Vagina (tissue), 2 donors: ENCODE results near the gene ZNF580. TPM values are rescaled to one million over a fixed set of nuclear protein-coding genes. Genes with fewer than 3 reads are reported as not detected.

Experiments used
- DNase-seq, 2 donors: peaks; one replicate each; pipeline ENCODE4 v3.0.0-alpha.2; 2017; ENCODE audit errors: extremely low spot score in 2 of 2
- H3K27ac ChIP-seq: fragments of 200-600 bp; sonication (generic); one replicate; pipeline ENCODE4 v1.5.1; 2019
- H3K27me3 ChIP-seq: fragments of 200-600 bp; sonication (generic); one replicate; pipeline ENCODE4 v1.5.1; 2019
- H3K36me3 ChIP-seq, 2 donors: fragments of 200-600 bp; sonication (generic); one replicate each; pipeline ENCODE4 v1.5.1; 2017 to 2019
- H3K4me1 ChIP-seq: fragments of 200-600 bp; sonication (generic); one replicate; pipeline ENCODE4 v1.5.1; 2019
- H3K4me3 ChIP-seq, 2 donors: fragments of 200-600 bp; sonication (generic); 1 replicate in 1 of 2; 2 replicates in 1 of 2; pipeline ENCODE4 v1.5.1; 2016 to 2019
- H3K9me3 ChIP-seq: fragments of 200-600 bp; sonication (generic); one replicate; pipeline ENCODE4 v1.5.1; 2019
- CTCF ChIP-seq, 3 experiments: fragments of 450-650 bp in 2 of 3; fragments of 200-600 bp in 1 of 3; sonication (generic) in 1 of 3; IDR thresholded peaks; one replicate each; pipeline ENCODE4 v1.5.1; 2017 to 2019; ENCODE audit warnings: antibody characterized with exemption in 3 of 3, mild to moderate bottlenecking in 2 of 3, moderate library complexity in 2 of 3
- POLR2A ChIP-seq, 2 donors: fragments of 450-650 bp; IDR thresholded peaks; one replicate each; pipeline ENCODE4 v1.6.1; 2017; ENCODE audit warnings: antibody characterized with exemption in 2 of 2, mild to moderate bottlenecking in 2 of 2, moderate library complexity in 2 of 2
- POLR2AphosphoS5 ChIP-seq, 2 donors: sonication (generic); formaldehyde crosslinking; IDR thresholded peaks; one replicate each; pipeline ENCODE4 v1.9.0; 2017; ENCODE audit warnings: antibody characterized with exemption in 2 of 2, mild to moderate bottlenecking in 2 of 2, low read depth in 1 of 2; ENCODE audit not compliant: insufficient read depth in 1 of 2
- intact Hi-C: fragments of 100-400 bp; cut with DNase I; formaldehyde crosslinking; loops from one replicate; pipeline ENCODE4 v1.15.1; 2023
- total RNA-seq: library from RNA; depleted of rRNA; stranded (reverse); fragments of >200 nt; gene quantifications from one replicate; pipeline ENCODE4 v1.2.3, GENCODE V29; 2016

ZNF580 gene
- total RNA-seq, 1 donor from 2014 or later = 30.9 TPM

- no peaks in the 10 kb centered on the region for H3K4me1 ChIP-seq
- H3K27me3 ChIP-seq = no peaks in the 10 kb centered on the region
- no peak overlapping the region for H3K4me3 ChIP-seq
- TF ChIP-seq POLR2AphosphoS5 (IDR thresholded peaks at IDR 0.05; ENCODE audit: insufficient read depth in 1 of 2, low read depth in 1 of 2) = no peak
- no peak for TF ChIP-seq POLR2A (IDR thresholded peaks at IDR 0.05)
- TF ChIP-seq CTCF (IDR thresholded peaks at IDR 0.05) = no peak
- no peak overlapping the region for H3K27ac ChIP-seq
- intact Hi-C loops = loop anchor here (10.0 kb wide), 1 partner anchor 552 kb away; the partner anchor contains the start of gene PPP1R12C
- peaks cover 0 to 89% of the 10 kb centered on the region in 2 donors for H3K36me3 ChIP-seq
- no peaks in the 10 kb centered on the region for H3K9me3 ChIP-seq
- DNase-seq = no peak
Observed at GRCh38 chr19:55666343-55667005, 25.7 kb downstream of the ZNF580 start.

GRCh38 chr19:55667006-55667381 lies 26.2 kb downstream of the ZNF580 start:
- TF ChIP-seq POLR2A (IDR thresholded peaks at IDR 0.05) (no peak), POLR2AphosphoS5 (IDR thresholded peaks at IDR 0.05; ENCODE audit: insufficient read depth in 1 of 2, low read depth in 1 of 2) (no peak), CTCF (IDR thresholded peaks at IDR 0.05) (no peak)
- Histone ChIP-seq H3K9me3 (no peaks in the 10 kb centered on the region), H3K27me3 (no peaks in the 10 kb centered on the region), H3K4me3 (no peak overlapping the region), H3K36me3 (peaks cover 0 to 84% of the 10 kb centered on the region in 2 donors), H3K27ac (no peak overlapping the region), H3K4me1 (no peaks in the 10 kb centered on the region)
- intact Hi-C loops = loop anchor here (10.0 kb wide), 1 partner anchor 552 kb away; the partner anchor contains the start of gene PPP1R12C
- DNase-seq = no peak

GRCh38 chr19:55667511-55667910 lies 26.7 kb downstream of the ZNF580 start:
- no peaks in the 10 kb centered on the region for H3K9me3 ChIP-seq
- DNase-seq = no peak
- H3K4me1 ChIP-seq = no peaks in the 10 kb centered on the region
- H3K27ac ChIP-seq = no peak overlapping the region
- TF ChIP-seq POLR2A (IDR thresholded peaks at IDR 0.05) = no peak
- no peak for TF ChIP-seq CTCF (IDR thresholded peaks at IDR 0.05)
- no peak for TF ChIP-seq POLR2AphosphoS5 (IDR thresholded peaks at IDR 0.05; ENCODE audit: insufficient read depth in 1 of 2, low read depth in 1 of 2)
- H3K36me3 ChIP-seq = peaks cover 0 to 79% of the 10 kb centered on the region in 2 donors
- intact Hi-C loops = loop anchor here (10.0 kb wide), 1 partner anchor 553 kb away; the partner anchor contains the start of gene PPP1R12C
- no peaks in the 10 kb centered on the region for H3K27me3 ChIP-seq
- no peak overlapping the region for H3K4me3 ChIP-seq

GRCh38 chr19:55667958-55668357 lies 27.2 kb downstream of the ZNF580 start:
- Histone ChIP-seq H3K27ac (no peak overlapping the region), H3K4me3 (no peak overlapping the region), H3K27me3 (no peaks in the 10 kb centered on the region), H3K9me3 (no peaks in the 10 kb centered on the region), H3K4me1 (no peaks in the 10 kb centered on the region), H3K36me3 (peaks cover 0 to 78% of the 10 kb centered on the region in 2 donors)
- no peak for DNase-seq
- TF ChIP-seq CTCF (IDR thresholded peaks at IDR 0.05) (no peak), POLR2A (IDR thresholded peaks at IDR 0.05) (no peak), POLR2AphosphoS5 (IDR thresholded peaks at IDR 0.05; ENCODE audit: insufficient read depth in 1 of 2, low read depth in 1 of 2) (no peak)
- intact Hi-C loops = loop anchor here (10.0 kb wide), 1 partner anchor 553 kb away; the partner anchor contains the start of gene PPP1R12C
